ENCODE measurements around the gene ELN.

DNA sequence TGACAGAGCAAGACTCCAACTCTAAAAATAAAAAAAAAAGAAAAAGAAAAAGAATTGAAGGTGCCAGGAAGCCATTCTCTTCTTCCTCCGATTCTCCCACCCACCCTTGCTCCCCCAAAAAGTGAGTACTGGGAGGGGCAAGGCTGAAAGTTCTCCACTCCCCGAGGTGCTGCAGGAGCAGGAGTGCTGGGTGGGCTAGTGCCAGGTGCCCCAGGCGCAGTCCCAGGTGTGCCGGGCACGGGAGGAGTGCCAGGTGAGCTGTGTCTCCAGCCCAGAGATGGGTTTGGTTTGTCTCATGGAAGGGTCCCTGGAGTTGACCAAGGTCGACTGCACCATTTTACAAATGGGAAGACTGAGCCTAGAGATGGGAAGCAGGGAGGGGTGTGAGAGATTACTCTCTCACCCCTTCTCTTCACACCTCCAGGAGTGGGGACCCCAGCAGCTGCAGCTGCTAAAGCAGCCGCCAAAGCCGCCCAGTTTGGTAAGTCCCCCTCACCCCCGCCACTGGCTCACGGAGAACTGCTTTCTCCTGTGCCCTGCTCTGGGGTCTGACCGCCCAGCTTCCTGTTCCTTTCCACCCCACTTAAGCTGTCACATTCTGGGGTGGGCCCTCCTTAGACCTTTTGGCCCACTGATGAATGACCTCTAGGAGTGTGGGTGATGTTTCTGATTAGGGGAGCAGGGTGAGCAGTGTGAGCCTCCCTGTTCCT is 29.4 kb downstream of the ELN start:
- no peak for TF ChIP-seq POLR2A (IDR thresholded peaks at IDR 0.05)
- TF ChIP-seq, protein P1, sequence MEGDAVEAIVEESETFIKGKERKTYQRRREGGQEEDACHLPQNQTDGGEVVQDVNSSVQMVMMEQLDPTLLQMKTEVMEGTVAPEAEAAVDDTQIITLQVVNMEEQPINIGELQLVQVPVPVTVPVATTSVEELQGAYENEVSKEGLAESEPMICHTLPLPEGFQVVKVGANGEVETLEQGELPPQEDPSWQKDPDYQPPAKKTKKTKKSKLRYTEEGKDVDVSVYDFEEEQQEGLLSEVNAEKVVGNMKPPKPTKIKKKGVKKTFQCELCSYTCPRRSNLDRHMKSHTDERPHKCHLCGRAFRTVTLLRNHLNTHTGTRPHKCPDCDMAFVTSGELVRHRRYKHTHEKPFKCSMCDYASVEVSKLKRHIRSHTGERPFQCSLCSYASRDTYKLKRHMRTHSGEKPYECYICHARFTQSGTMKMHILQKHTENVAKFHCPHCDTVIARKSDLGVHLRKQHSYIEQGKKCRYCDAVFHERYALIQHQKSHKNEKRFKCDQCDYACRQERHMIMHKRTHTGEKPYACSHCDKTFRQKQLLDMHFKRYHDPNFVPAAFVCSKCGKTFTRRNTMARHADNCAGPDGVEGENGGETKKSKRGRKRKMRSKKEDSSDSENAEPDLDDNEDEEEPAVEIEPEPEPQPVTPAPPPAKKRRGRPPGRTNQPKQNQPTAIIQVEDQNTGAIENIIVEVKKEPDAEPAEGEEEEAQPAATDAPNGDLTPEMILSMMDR (IDR thresholded peaks at IDR 0.05): no peak
